HepG2 (cell line): ENCODE measurements around the gene PTGES3. TPM values are rescaled to one million over a fixed set of nuclear protein-coding genes. Genes with fewer than 3 reads are reported as not detected.

Experiments
- ARNT ChIP-seq: fragments of 450-650 bp; IDR thresholded peaks from 2 replicates; pipeline ENCODE4 v1.6.1; 2017
- ATF2 ChIP-seq: sonication (generic); formaldehyde crosslinking; IDR thresholded peaks from 2 replicates; pipeline ENCODE4 v1.4.0; 2020; ENCODE audit warnings: missing genetic modification reagents
- CBX1 ChIP-seq: IDR thresholded peaks from one replicate; pipeline ENCODE4 v1.6.1; 2016; ENCODE audit warnings: antibody characterized with exemption, low read depth
- ETS1 ChIP-seq: sonication (generic); formaldehyde crosslinking; IDR thresholded peaks from 2 replicates; pipeline ENCODE4 v1.4.0; 2020; ENCODE audit warnings: missing genetic modification reagents
- GLMP ChIP-seq: sonication (generic); formaldehyde crosslinking; IDR thresholded peaks from 2 replicates; pipeline ENCODE4 v1.9.0; 2021; ENCODE audit warnings: missing genetic modification reagents, mild to moderate bottlenecking, borderline replicate concordance
- HDAC2 ChIP-seq: sonication (generic); formaldehyde crosslinking; IDR thresholded peaks from 2 replicates; pipeline ENCODE4 v1.4.0; 2020; ENCODE audit warnings: missing genetic modification reagents
- HOXA3 ChIP-seq: sonication (generic); formaldehyde crosslinking; IDR thresholded peaks from 2 replicates; pipeline ENCODE4 v1.5.0; 2020; ENCODE audit warnings: missing genetic modification reagents
- JUND ChIP-seq: sonication (generic); formaldehyde crosslinking; IDR thresholded peaks from 2 replicates; pipeline ENCODE4 v1.8.0; 2022; ENCODE audit warnings: mild to moderate bottlenecking, missing genetic modification reagents
- KDM5A ChIP-seq: fragments of 200-600 bp; sonication (generic); IDR thresholded peaks from 2 replicates; pipeline ENCODE4 v1.7.0; 2018; ENCODE audit warnings: antibody characterized with exemption, mild to moderate bottlenecking, low read length, borderline replicate concordance
- MAFF ChIP-seq: IDR thresholded peaks from 2 replicates; pipeline ENCODE4 v1.6.1; 2011; ENCODE audit warnings: low read depth, low read length, improper control_type of control experiment
- PHF8 ChIP-seq: sonication (generic); formaldehyde crosslinking; IDR thresholded peaks from 2 replicates; pipeline ENCODE4 v1.5.0; 2020; ENCODE audit warnings: missing genetic modification reagents
- SMYD3 ChIP-seq: sonication (generic); formaldehyde crosslinking; IDR thresholded peaks from 2 replicates; pipeline ENCODE4 v1.8.1; 2023; ENCODE audit warnings: mild to moderate bottlenecking, missing genetic modification reagents
- TFE3 ChIP-seq: IDR thresholded peaks from 2 replicates; pipeline ENCODE4 v1.6.1; 2016
- ZKSCAN5 ChIP-seq: sonication (generic); formaldehyde crosslinking; IDR thresholded peaks from 2 replicates; pipeline ENCODE4 v1.5.1; 2020; ENCODE audit warnings: mild to moderate bottlenecking, missing genetic modification reagents
- ZMYM4 ChIP-seq: sonication (generic); formaldehyde crosslinking; IDR thresholded peaks from 2 replicates; pipeline ENCODE4 v1.8.1; 2023; ENCODE audit warnings: mild to moderate bottlenecking, missing genetic modification reagents
- ZNF224 ChIP-seq: sonication (generic); formaldehyde crosslinking; IDR thresholded peaks from 2 replicates; pipeline ENCODE4 v1.5.0; 2020; ENCODE audit warnings: mild to moderate bottlenecking, missing genetic modification reagents
- ZNF530 ChIP-seq: sonication (generic); formaldehyde crosslinking; IDR thresholded peaks from 2 replicates; pipeline ENCODE4 v1.5.0; 2020; ENCODE audit warnings: low read depth, mild to moderate bottlenecking, missing genetic modification reagents
- ZNF629 ChIP-seq: sonication (generic); formaldehyde crosslinking; conservative IDR thresholded peaks from 2 replicates; pipeline ENCODE4 v1.5.0; 2020; ENCODE audit warnings: missing genetic modification reagents
- ZNF75D ChIP-seq: sonication (generic); formaldehyde crosslinking; IDR thresholded peaks from 2 replicates; pipeline ENCODE4 v1.8.1; 2023; ENCODE audit warnings: missing genetic modification reagents, mild to moderate bottlenecking, borderline replicate concordance
- ZSCAN9 ChIP-seq: IDR thresholded peaks from 2 replicates; pipeline ENCODE4 v1.6.1; 2016; ENCODE audit warnings: borderline replicate concordance
- polyA plus RNA-seq, 8 experiments: library from polyadenylated mRNA; depleted of rRNA in 3 of 8; stranded (reverse) in 7 of 8; unstranded in 1 of 8; fragments of >200 nt; fragmentation: Illumina TruSeq in 4 of 8; extraction: Trizol in 4 of 8; gene quantifications; 2 replicates each; pipeline versions ENCODE4 v1.2.1 to v1.2.3, GENCODE V29; 2011 to 2016; ENCODE audit warnings: low read depth in 4 of 8, missing spikeins in 1 of 8, mixed read lengths in 1 of 8; ENCODE audit not compliant: insufficient read depth in 1 of 8
- total RNA-seq, 5 experiments: library from RNA; depleted of rRNA; stranded (reverse); fragments of >200 nt; fragmentation: Illumina TruSeq; extraction: Trizol; gene quantifications; 2 replicates each; pipeline ENCODE4 v1.2.3, GENCODE V29; 2016; ENCODE audit warnings: low read depth in 1 of 5
- TF ChIP-seq, protein P1 (sequence below): sonication (generic); formaldehyde crosslinking; IDR thresholded peaks from 2 replicates; pipeline ENCODE4 v1.4.0; 2020; ENCODE audit warnings: missing genetic modification reagents

PTGES3 gene
- total and polyA plus RNA-seq, 2 of the 13 experiments (the other 11 are each of a cell fraction or from before 2014, with no cell fraction given), result 54.4 to 159 TPM

GRCh38 chr12:56636675-56637540 lies 51.2 kb downstream of the PTGES3 start (continued):
- TF ChIP-seq TFE3 (CRISPR knock-in tag), result peak; percentile 52; the same call in 1 of the 2 replicates
- peak; percentile 88 for TF ChIP-seq ATF2
- TF ChIP-seq GLMP, result no peak
- no peak for TF ChIP-seq ZKSCAN5 (CRISPR knock-in tag)
- TF ChIP-seq KDM5A, result no peak; the same call in 1 of the 2 replicates
- peak; percentile 86 for TF ChIP-seq ZMYM4
- TF ChIP-seq ZNF224 (CRISPR knock-in tag), result no peak
- no peak for TF ChIP-seq ARNT
- peak; percentile 81 for TF ChIP-seq HOXA3 (CRISPR knock-in tag)
- no peak for TF ChIP-seq ZNF629 (CRISPR knock-in tag)
- no peak for TF ChIP-seq ZNF75D
- no peak for TF ChIP-seq ETS1 (CRISPR knock-in tag)
- no peak for TF ChIP-seq ZNF530 (CRISPR knock-in tag)
- no peak for TF ChIP-seq SMYD3
- TF ChIP-seq, protein P1, sequence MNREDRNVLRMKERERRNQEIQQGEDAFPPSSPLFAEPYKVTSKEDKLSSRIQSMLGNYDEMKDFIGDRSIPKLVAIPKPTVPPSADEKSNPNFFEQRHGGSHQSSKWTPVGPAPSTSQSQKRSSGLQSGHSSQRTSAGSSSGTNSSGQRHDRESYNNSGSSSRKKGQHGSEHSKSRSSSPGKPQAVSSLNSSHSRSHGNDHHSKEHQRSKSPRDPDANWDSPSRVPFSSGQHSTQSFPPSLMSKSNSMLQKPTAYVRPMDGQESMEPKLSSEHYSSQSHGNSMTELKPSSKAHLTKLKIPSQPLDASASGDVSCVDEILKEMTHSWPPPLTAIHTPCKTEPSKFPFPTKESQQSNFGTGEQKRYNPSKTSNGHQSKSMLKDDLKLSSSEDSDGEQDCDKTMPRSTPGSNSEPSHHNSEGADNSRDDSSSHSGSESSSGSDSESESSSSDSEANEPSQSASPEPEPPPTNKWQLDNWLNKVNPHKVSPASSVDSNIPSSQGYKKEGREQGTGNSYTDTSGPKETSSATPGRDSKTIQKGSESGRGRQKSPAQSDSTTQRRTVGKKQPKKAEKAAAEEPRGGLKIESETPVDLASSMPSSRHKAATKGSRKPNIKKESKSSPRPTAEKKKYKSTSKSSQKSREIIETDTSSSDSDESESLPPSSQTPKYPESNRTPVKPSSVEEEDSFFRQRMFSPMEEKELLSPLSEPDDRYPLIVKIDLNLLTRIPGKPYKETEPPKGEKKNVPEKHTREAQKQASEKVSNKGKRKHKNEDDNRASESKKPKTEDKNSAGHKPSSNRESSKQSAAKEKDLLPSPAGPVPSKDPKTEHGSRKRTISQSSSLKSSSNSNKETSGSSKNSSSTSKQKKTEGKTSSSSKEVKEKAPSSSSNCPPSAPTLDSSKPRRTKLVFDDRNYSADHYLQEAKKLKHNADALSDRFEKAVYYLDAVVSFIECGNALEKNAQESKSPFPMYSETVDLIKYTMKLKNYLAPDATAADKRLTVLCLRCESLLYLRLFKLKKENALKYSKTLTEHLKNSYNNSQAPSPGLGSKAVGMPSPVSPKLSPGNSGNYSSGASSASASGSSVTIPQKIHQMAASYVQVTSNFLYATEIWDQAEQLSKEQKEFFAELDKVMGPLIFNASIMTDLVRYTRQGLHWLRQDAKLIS (CRISPR knock-in tag), result no peak
- TF ChIP-seq MAFF, result no peak; the same call in 1 of the 2 replicates
- no peak for TF ChIP-seq CBX1
- TF ChIP-seq ZSCAN9 (CRISPR knock-in tag), result peak; percentile 32; the same call in 1 of the 2 replicates
- TF ChIP-seq JUND (CRISPR knock-in tag), result no peak
- TF ChIP-seq HDAC2 (CRISPR knock-in tag), result peak; percentile 74
- TF ChIP-seq PHF8 (CRISPR knock-in tag), result 0 out of 2 replicates have a peak, but pooled peaks have one; percentile 31
